ENCODE results near the gene TYK2. TPM values are rescaled to one million over a fixed set of nuclear protein-coding genes. Genes with fewer than 3 reads are reported as not detected.
A peak's percentile ranks its signal among the peaks of the same experiment; 100 is the strongest.
"Not testable (repeated sequence)": the region's sequence is repeated elsewhere in the genome, so short reads cannot be mapped to it uniquely, and the experiment has no call there.

TYK2 gene
- polyA plus RNA-seq (2013, experiment 1 of 2; ENCODE audit: insufficient read length) = 71.4 TPM
- polyA plus RNA-seq (2013, experiment 2 of 2; ENCODE audit: insufficient read length) = 74.6 TPM

DNA sequence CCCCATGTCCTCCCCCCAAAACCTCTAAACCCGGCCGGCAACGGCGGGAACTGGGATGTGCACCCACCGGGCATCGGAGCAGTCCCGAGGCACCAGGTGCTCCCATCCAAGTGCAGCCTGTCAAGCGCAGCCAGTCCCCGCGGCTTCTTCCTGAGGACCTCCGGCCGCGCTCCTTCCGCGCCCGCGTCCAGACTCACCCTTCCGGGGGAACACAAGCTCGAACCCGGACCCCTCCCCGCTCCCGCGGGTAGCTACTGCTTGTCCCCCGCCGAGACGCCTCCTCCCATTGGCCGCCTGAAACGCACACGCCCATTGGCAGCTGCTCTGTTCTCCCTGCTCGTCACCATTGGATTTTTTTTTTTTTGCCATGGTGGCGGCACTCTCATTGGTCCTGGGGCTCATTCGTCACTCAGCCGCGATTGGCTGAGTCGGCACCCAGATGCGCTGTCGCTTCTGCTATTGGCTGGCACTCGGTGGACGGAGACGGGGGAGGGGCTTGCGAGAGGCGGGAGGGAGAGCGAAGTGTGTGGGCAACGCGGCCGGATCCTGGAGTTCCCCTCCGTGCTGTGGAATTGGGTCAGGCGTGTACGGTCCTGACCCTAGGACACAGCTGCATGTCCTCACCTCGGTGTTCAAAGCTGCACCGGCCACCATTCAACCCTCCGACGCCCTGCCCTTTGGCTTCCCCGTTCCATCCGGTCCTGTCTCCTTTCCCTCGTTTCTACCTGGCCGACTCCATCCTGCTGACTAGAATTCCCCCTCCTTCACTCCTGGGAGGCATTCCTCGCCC lies at the start of gene TYK2:
Gene TYK2 (minus strand): TSS at position 260 of the 790 bp plus-strand sequence. CDS start 2,166 bp downstream, outside the sequence.
- peak; percentile 99 for DNase-seq

DNA sequence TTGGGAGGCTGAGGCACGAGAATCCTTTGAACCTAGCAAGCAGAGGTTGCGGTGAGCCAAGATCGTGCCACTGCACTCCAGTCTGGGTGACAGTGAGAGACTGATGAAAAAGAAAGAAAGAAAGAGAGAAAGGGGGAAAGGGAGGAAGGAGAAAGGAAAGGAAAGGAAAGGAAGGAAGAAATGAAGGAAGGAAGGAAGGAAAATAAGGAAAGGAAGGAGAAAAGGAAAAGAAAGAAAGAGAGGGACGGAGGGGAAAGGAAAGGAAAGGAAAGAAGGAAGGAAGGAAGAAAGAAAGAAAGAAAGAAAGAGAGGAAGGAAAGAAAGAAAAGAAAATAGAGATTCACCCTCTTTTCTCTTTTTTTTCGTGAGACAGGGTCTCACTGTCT lies 48.6 kb upstream of the TYK2 start:
- DNase-seq = no peak

DNA sequence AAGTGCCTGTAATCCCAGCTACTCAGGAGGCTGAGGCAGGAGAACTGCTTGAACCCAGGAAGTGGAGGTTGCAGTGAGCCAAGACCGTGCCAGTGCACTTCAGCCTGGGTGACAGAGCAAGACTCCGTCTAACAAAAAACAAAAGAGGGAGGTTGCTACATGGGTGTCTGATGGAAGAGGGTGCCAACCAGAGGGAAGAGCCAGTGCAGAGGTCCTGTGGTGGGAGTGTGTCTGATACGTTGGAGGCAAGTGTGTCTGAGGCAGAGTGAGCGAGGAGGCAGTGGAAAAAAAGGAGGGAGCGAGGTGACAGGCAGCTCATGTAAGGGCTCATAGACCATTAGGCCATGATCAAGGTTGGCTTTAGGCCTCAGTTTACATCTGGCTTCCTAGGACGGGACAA lies 46.8 kb upstream of the TYK2 start:
- DNase-seq = no peak

DNA sequence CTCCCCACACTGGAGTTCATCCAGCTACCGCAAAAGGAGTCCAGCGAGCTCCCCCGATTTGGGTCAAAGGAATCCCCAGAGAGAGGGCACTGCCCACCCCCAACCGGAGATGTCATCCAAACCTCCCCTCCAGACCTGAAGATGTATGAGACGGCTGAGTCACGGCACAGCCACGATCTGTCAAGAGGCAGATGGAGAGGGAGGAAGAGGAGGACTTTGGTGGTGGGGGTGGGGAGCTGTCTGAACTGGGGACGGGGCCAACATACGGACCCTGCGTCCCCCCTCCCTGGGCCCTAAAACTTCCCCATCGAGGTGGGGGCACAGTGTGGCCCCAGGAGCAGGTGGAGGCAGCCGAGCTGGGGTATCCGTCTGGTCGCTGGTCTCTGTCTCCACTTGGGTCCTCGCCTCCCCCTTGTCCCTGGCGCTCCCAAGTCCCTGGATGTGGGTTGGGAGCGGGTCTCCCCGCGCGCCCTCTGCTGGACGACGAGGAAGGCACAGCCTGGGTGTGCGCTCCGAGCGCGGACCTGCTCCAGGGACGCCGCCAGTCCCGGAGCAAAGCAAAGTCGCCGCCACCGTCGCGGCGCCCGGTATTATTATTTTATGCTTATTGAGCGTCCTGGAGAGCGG lies 43.8 kb upstream of the TYK2 start:
- peak; percentile 69 for DNase-seq

DNA sequence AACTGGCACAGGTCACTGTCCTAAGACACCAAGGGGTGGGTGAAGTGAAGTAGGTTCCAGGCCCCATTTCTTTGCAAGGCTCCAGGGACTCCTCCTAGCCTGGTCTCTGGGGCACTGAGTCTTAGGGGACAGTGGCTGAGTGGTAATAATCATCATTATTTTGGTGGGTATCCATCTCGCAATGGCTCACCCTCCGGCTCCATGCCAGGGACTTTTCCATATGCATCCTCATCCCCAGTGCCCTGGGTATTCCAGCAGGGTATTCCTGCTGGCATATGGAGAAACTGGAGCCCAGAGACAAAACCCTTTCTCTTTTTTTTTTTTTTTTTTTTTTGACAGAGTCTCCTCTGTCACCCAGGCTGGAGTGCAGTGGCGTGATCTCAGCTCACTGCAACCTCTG lies 42.5 kb upstream of the TYK2 start:
- no peak for DNase-seq

DNA sequence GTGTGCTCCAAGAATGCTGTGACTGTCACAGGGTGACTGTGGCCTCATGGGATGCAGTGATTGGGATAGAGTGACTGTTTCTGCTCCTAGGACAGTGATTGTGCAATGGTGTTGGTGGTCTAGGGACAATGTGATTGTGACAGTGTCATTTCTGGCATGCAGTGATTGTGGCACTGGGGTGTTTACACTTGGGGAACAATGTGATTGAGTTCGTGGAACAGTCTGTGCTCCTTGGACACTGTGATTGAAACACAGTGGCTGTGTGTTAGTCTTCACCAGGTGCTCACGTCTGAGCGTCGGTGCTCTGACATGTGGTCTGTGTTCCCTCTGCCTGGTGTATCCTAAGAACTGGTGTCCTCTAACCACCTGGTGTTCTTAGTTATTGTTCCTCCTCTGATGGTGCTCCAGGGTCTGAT lies 41.7 kb upstream of the TYK2 start:
- DNase-seq = no peak

DNA sequence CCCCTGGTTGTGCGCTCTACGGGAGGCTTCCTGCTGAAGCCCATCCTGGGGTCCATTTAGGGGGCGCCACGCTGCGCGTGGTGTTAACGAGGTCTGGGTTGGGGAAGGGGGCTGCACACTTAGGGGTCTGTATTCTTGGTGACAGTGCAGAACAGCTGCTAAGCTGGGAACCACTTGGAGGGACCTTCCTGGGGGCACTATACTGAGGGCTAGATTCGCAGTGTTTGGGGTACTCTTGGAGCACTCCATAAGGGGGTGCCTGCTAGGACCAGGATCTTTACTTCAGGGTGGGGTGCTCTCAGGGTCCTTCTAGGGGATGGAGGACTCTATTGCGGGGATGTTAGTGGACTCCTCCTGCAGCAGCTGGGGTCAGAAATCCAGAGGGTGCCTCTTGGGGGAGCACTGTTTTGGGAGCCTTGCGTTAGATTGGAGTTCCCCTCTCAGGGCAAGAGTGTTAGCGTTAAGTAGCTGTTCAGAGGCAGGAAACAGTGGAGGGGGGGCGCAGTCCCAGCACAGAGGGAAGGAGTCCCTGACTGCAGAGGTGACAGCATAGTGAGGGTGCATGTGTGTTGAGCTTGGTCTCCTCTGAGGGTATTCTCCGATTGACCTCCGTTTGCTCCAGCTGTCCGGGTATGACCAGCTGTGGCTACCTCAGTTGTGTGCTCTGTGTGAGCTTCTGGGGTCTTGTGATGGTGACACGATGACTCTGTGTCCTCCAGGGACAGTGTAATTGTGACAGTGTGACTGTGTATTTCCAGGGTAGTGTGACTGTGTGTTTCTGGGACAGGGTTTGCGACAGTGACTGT lies 41.1 kb upstream of the TYK2 start:
- no peak for DNase-seq

DNA sequence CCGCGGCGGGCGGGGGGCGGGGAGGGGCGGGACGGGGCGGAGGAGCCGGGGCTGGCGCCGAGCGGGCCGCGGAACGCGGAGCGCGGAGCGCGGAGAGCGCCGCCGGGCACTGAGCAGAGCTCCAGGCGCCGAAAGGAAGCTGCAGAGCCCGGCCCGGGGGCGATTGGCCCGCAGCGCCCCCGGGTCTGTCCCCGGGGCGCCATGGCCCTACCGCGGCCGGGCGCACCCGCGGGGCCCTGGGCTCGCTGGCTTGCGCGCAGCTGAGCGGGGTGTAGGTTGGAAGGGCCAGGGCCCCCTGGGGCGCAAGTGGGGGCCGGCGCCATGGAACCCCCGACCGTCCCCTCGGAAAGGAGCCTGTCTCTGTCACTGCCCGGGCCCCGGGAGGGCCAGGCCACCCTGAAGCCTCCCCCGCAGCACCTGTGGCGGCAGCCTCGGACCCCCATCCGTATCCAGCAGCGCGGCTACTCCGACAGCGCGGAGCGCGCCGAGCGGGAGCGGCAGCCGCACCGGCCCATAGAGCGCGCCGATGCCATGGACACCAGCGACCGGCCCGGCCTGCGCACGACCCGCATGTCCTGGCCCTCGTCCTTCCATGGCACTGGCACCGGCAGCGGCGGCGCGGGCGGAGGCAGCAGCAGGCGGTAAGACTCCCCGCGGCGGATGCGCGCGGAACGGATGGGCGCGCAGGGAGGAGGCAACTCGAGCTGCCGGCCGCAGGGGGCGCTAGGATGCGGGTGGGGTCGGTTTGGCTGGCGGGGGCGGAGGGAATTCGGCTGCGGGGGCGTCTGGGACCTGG lies 40.3 kb upstream of the TYK2 start, which contains the start of gene PDE4A:
Gene PDE4A (plus strand): TSS at position 95 of the 796 bp plus-strand sequence. CDS start 227 bp downstream, at position 322.
- peak; percentile 27 for DNase-seq

DNA sequence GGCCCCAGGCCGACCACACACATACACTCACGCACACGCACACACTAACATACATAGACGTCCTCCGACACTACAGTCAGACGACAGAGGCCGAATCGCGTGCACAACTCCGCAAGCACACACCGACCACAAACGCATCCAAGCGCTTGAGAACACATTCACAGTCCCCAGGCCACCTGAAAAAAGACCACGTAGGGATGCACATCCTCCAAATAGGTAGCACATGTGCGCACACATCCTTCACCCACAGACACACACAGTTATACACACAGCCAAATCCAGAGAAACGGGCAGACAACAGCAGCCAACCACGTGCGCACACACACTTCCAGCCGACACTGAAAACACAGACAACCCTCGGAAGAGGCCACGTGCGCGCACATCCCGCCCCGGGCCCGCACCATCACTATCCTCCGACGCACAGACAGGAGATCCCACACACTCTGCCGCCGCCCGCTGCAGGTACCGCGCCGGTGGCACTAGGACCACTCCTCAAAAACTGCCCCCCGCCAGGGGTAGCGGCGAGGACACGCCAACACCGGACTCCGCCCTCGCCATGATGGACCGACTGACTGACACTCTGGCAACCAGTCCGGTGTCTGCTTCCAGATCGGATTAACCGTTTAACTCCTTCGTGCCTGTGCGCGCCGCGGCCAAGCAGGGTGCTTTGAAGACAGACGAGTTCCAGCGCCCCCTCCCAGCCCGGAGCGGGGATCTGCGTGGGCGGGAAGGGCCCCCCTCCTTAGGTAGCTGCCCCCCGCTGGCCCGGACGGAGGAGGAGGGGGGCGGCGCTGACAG lies 39.5 kb upstream of the TYK2 start:
- DNase-seq = peak; percentile 50

DNA sequence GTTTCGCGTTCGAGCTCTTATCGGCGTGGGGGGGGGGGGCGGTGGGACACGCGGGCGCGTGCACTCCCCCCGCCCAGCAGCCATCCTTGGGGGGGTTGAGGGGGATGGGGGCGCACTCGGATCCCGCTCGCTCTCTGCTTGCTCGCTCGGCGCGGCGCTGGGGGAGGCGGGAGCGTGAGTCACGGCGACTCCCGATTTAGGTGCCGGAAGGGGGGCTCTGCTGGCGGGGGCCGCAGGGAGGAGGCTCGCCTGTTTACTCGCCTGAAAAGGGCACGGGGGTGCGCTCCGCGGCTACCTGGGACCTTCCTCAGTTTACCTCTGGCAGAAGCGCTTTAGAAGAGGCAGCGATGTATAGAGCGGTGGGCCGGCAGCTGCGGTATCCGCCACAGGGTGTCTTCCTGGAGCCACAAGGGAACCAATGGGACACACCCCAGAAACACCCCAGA lies 38.9 kb upstream of the TYK2 start:
- DNase-seq = peak; percentile 26

DNA sequence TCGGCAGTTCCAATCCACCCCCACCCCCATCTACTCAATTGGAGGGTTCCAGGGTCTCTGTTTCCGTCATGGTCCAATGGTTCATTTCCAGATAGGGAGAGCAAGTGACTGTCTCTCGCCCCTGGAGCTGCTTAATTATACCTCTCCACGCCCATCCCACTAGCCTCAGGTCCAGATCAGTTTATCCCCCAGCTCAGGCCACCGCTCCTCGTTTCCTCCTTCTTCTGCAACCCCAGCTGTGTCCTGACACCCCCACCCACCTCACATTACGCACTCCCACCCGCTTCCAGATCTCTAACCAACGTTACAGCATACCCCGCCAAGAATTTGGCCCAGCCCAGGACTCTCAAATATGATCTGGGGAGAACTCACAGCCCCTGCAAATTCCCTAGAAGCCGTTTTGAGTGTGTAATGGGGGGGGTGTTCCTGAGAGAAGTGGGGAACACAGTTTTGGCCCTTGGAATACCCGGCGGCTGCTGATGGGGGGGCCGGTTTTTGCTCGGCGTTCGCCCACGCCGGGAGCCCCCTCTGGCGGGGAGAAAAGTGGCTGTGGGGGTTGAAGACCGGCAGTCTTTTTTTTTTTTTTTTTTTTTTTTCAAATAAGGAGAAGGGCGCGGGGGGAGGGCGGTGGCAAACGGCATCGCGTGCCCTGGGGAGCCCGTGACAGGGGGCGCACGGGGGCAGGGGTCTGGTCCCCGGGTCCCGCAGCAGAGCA lies 38.3 kb upstream of the TYK2 start:
- no peak for DNase-seq

DNA sequence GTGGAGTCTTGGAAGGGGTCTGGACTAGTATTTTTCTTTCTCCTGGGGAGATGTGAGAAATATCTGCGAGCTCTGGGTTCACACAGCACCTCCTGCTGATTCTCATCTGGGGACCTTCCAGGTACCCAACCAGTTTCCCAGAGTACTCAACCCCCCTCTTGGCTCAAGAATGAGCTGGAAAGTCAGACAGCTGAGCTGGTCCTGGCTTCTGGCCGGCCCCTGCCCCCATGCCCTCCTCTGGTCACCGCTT lies 37.8 kb upstream of the TYK2 start:
- DNase-seq = no peak

DNA sequence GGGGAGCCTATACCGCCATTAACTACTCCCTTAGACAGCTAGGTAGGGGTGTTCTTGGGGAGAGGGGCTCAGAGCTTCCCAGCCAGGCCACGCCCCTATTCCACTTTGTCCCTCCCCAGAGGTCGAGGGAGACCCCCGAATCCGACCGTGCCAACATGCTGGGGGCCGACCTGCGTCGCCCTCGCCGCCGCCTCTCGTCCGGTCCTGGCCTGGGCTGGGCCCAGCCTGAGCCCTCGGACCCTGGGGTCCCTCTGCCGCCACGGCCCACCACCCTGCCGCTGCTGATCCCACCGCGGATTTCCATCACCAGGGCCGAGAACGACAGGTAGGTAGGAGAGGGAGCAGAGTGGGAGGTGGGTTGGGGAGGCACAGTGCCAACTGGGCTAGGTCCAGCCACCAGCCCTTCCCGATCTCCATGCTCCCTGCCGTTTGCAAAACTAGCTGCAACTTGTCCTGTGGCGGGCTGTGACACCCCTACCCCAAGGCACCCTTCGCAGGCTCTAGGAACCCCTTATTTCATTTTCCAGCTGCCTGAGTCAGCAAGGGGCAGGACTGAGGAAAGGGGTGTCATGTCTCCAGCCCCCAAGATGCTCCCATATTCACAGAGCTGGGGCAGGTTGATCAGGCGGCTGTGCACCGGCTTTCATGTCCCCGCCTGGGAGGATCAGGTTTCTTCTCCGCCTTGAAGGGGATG lies 37.3 kb upstream of the TYK2 start:
- no peak for DNase-seq

DNA sequence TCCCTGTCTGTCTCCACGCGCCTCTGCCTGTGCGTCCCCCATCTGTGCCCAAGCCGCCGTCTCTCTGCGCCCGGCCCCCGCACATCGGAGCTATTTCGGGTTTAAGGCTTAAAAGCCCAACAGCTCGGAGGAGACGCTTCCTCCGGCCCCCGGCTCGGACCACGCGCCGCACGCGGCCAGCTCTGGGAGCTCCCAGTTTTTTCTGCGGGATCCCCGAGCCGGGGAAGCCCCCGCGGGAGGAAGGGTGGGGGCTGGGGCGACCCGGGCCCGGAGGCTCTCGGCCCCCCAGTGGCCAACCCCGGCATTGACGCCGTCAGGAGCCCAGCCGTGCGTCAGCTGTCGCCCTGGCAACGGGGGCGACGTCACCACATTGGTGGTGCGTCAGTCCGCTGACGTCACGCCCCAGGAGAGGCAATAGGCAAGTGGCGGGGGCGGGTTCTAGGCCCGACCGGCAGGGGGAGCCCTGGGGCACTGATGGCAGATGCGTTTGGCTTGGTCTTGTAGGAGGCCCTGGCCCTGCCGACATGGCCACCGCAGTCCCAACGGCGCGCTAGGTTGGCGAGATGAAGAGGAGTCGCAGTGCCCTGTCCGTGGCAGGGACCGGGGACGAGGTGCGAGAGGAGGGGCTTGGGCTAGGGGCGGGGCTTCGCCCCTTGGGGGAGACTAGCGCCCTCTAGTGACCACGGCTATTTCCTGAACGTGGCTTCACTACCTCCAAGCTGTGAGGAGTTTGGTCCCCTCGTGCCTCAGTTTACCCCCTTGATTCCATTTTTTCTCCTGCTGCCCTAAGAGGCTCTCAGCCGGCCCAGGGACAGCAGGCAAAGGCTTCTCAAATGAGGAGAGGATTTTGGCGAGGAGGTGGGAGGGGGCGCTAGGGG lies 36.2 kb upstream of the TYK2 start:
- peak; percentile 83 for DNase-seq

DNA sequence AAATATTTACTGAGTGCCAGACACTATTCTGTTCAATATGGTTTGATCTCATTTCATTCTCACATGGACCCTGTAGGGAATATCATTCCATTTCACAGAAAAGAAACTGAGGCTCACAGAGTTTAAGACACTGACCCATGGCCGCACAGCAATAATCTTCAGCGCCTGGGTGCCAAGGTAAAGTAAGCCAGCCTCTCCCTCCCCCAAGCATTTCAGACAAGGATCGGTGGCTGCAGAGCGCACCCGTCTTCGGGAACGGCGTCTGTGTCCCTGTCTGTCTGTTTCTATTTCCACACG lies 35.7 kb upstream of the TYK2 start:
- no peak for DNase-seq

DNA sequence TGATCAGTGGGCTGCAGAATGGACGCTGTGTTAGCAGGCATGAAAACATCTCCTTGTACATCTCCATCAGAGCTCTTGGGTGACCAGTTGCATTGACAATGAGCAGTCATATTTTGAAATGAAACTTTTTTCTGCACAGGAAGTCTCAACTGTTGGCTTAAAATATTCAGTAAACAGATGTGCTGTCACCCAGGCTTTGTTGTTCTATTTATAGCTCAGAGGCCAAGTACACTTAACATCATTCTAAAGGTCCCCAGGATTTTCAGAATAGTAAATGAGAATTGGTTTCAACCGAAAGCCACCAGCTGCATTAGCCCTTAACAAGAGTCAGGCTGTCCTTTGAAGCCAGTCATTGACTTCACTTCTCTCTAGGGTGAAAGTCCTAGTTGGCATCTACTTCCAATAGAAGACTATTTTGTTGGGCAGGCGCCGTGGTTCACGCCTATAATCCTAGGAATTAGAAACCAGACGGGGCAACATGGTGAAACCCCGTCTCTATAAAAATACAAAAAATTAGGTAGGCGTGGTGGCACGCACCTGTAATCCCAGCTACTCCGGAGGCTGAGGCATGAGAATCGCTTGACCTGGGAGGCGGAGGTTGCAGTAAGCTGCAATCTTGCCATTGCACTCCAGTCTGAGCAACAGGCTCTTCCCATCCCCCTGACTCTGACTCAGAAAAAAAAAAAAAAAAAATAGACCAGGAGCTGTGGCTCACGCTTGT lies 32.0 kb upstream of the TYK2 start:
- no peak for DNase-seq

DNA sequence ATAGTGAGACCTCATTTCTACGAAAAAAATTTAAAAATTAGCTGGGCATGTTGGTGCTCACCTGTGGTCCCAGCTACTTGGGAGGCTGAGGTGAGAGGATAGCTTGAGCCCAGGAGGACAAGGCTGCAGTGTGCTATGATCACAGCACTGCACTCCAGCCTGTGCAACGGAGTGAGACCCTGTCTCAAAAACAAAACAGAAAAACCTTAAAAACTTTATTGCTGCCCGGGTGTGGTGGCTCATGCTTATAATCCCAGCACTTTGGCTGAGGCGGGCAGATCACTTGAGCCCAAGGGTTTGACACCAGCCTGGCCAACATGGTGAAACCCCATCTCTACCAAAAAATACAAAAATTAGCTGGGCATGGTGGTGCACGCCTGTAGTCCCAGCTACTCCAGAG lies 30.9 kb upstream of the TYK2 start:
- DNase-seq = not testable (repeated sequence)

DNA sequence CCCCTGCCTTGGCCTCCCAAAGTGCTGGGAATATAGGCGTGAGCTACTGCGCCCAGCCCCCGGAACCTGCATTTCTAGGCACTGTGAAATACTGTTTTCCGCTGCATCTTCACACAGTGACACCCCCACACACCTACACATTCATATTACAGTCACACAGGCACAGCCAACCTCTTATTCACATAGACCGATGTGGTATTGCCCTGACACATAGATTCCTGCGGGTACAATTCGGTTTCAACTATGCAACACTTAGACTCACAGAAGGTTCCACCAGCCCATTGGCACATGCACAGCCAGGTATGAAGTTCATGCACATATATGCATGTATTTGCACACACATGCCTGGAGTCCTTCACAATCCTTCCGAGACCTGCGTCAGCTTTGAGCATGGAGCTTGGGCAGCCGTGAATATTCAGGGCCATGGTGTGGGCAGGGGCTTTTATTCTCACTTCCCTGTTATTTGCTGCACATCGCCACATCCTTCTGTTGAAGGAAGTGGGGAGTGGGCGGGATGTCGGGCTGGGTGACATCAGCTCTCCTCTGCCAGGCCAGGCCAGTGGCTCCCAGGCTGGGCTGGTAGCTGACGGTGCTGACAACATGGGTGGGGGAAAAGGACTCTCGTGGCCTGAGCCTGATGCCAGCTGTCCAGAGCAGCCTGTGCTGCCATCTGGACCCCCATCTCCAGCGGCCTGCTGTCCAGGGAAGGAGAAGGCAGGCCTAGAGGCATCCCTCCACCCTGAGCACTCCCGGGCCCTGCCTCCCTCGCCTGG lies 28.3 kb upstream of the TYK2 start:
- DNase-seq = no peak
